PC-3 (cell line): ENCODE data around the gene CCDC171. TPM values are rescaled to one million over a fixed set of nuclear protein-coding genes. Genes with fewer than 3 reads are reported as not detected.

Experiments used
- ATAC-seq: fragments of 200-7000 bp; cut with Tn5 transposase; 2 replicates; pipeline ENCODE4 v1.9.1; 2020; ENCODE audit warnings: mild to moderate bottlenecking, moderate library complexity
- BruUV-seq: library from RNA; stranded (reverse); fragments of 400-500 nt; replicated peaks from 2 replicates; lab custom pipeline; 2021; lab: Mats Ljungman, UMichigan
- CTCF ChIA-PET: fragments of 300-600 bp; sonication (Branson Sonifier 250); formaldehyde crosslinking; loops from one replicate; lab custom pipeline; 2022; ENCODE audit warnings: antibody characterized with exemption; lab: Charles Lee
- POLR2A ChIA-PET: fragments of 300-600 bp; sonication (Branson Sonifier 250); formaldehyde crosslinking; loops from one replicate; lab custom pipeline; 2022; ENCODE audit warnings: antibody characterized with exemption; ENCODE audit not compliant: unreplicated experiment; lab: Charles Lee
- DNase-seq: peaks from one replicate; pipeline ENCODE4 v3.0.0-alpha.2; 2015
- H2AFZ ChIP-seq: fragments of 300-600 bp; sonication (generic); 2 replicates; pipeline ENCODE4 v1.6.0; 2016; ENCODE audit warnings: antibody characterized with exemption, low read length
- H3F3A ChIP-seq: fragments of 300-600 bp; sonication (generic); one replicate; pipeline ENCODE4 v1.6.0; 2017; ENCODE audit warnings: antibody characterized with exemption, low read length, control low read depth, mild to moderate bottlenecking; ENCODE audit not compliant: unreplicated experiment
- H3K27ac ChIP-seq: fragments of 300-600 bp; sonication (generic); 2 replicates; pipeline ENCODE4 v1.5.1; 2016; ENCODE audit warnings: mild to moderate bottlenecking, low read length
- H3K27me3 ChIP-seq: fragments of 300-600 bp; sonication (generic); 2 replicates; pipeline ENCODE4 v1.6.1; 2016; ENCODE audit warnings: low read length, mixed read lengths
- H3K36me3 ChIP-seq: fragments of 300-600 bp; sonication (generic); 2 replicates; pipeline ENCODE4 v1.6.1; 2016; ENCODE audit warnings: low read depth, mixed run types, low read length, mixed read lengths
- H3K4me1 ChIP-seq: fragments of 300-600 bp; sonication (generic); 2 replicates; pipeline ENCODE4 v1.5.1; 2016; ENCODE audit warnings: low read length; ENCODE audit not compliant: insufficient read depth
- H3K4me2 ChIP-seq: fragments of 300-600 bp; sonication (generic); 2 replicates; pipeline ENCODE4 v1.6.0; 2016; ENCODE audit warnings: low read length
- H3K4me3 ChIP-seq: fragments of 300-600 bp; sonication (generic); 2 replicates; pipeline ENCODE4 v1.5.1; 2016; ENCODE audit warnings: mild to moderate bottlenecking, low read length, mixed read lengths
- H3K79me2 ChIP-seq: fragments of 300-600 bp; sonication (generic); 2 replicates; pipeline ENCODE4 v1.6.1; 2017; ENCODE audit warnings: low read length, mixed read lengths
- H3K9ac ChIP-seq: fragments of 300-600 bp; sonication (generic); 2 replicates; pipeline ENCODE4 v1.6.0; 2016; ENCODE audit warnings: mild to moderate bottlenecking, low read length
- H3K9me2 ChIP-seq: fragments of 300-600 bp; sonication (generic); replicated peaks from 2 replicates; pipeline ENCODE4 v1.6.1; 2016; ENCODE audit warnings: mixed run types, low read length, mixed read lengths
- H3K9me3 ChIP-seq: fragments of 300-600 bp; sonication (generic); 2 replicates; pipeline ENCODE4 v1.6.1; 2016; ENCODE audit warnings: low read length, mixed read lengths
- H4K20me1 ChIP-seq: fragments of 300-600 bp; sonication (generic); 2 replicates; pipeline ENCODE4 v1.6.1; 2016; ENCODE audit warnings: low read length, mixed read lengths
- CTCF ChIP-seq: fragments of 300-600 bp; sonication (generic); conservative IDR thresholded peaks from 2 replicates; pipeline ENCODE4 v1.5.1; 2017; ENCODE audit warnings: antibody characterized with exemption, low read depth, mild to moderate bottlenecking, low read length
- EZH2 ChIP-seq: fragments of 300-600 bp; sonication (generic); IDR thresholded peaks from one replicate; pipeline ENCODE4 v1.6.1; 2017; ENCODE audit warnings: antibody characterized with exemption, mild to moderate bottlenecking, low read length; ENCODE audit not compliant: unreplicated experiment
- EZH2phosphoT487 ChIP-seq: fragments of 300-600 bp; sonication (generic); IDR thresholded peaks from 2 replicates; pipeline ENCODE4 v1.6.1; 2018; ENCODE audit warnings: mild to moderate bottlenecking, antibody characterized with exemption, low read length, borderline replicate concordance
- intact Hi-C: fragments of 100-400 bp; cut with micrococcal nuclease; formaldehyde crosslinking; loops from 2 replicates; pipeline ENCODE4 v1.9.0; 2023
- total RNA-seq: library from RNA; depleted of rRNA; stranded (reverse); fragments of >200 nt; gene quantifications from 2 replicates; pipeline ENCODE4 v1.2.3, GENCODE V29; 2014

CCDC171 gene
- total RNA-seq, 1 experiment from 2014 or later, result 2.7 TPM

GRCh38 chr9:15542624-15543023, 10.2 kb upstream of the CCDC171 start:
- TF ChIP-seq EZH2 (no peak), EZH2phosphoT487 (no peak), CTCF (no peak)
- no TSS peak for BruUV-seq
- Histone ChIP-seq H3K79me2 (no peaks in the 10 kb centered on the region), H3K9me3 (no peaks in the 10 kb centered on the region), H3K9me2 (no peaks in the 10 kb centered on the region), H2AFZ (no peak overlapping the region), H3K4me1 (peaks cover 13% of the 10 kb centered on the region), H3K27ac (peak overlapping the region; percentile 64; the same call in 1 of the 2 replicates), H3F3A (no peaks in the 10 kb centered on the region), H3K4me2 (peak overlapping the region; percentile 56), H4K20me1 (no peaks in the 10 kb centered on the region), H3K9ac (no peak overlapping the region), H3K4me3 (no peak overlapping the region), H3K36me3 (no peaks in the 10 kb centered on the region), H3K27me3 (no peaks in the 10 kb centered on the region)
- ATAC-seq (no peak), DNase-seq (no peak)
- intact Hi-C loops, result loop anchor here (2.0 kb wide), 1 partner anchor 32 kb away; the partner anchor contains the start of gene PSIP1
- ChIA-PET CTCF (no interaction called here), POLR2A (interaction anchor here (0.9 kb wide), 1 partner anchor 10 kb away, joined by 7 read pairs; the partner anchor contains the start of gene CCDC171)

GRCh38 chr9:15543047-15543813, 9.6 kb upstream of the CCDC171 start:
- no peaks in the 10 kb centered on the region for H3K36me3 ChIP-seq
- peak overlapping the region; percentile 64 for H3K27ac ChIP-seq
- H3K9me3 ChIP-seq, result no peaks in the 10 kb centered on the region
- peak overlapping the region; percentile 83 for H3K4me2 ChIP-seq
- H3K9ac ChIP-seq, result no peak overlapping the region
- H3K4me1 ChIP-seq, result peaks cover 13% of the 10 kb centered on the region
- TF ChIP-seq EZH2, result no peak
- no peak for TF ChIP-seq EZH2phosphoT487
- TF ChIP-seq CTCF, result no peak
- H3K9me2 ChIP-seq, result no peaks in the 10 kb centered on the region
- ChIA-PET CTCF (interaction anchor here (1.0 to 1.1 kb wide), 2 partner anchors 10 to 31 kb away, joined by 3 to 5 read pairs; partner anchors contain the start of gene CCDC171), POLR2A (interaction anchor here (0.5 to 0.9 kb wide), 3 partner anchors 9 to 32 kb away, joined by 3 to 16 read pairs (median 7); partner anchors contain the start of gene CCDC171)
- H3K79me2 ChIP-seq, result no peaks in the 10 kb centered on the region
- peak; percentile 82 for DNase-seq
- H4K20me1 ChIP-seq, result no peaks in the 10 kb centered on the region
- no TSS peak for BruUV-seq
- H3F3A ChIP-seq, result no peaks in the 10 kb centered on the region
- peak overlapping the region; percentile 53; the same call in 1 of the 2 replicates for H3K4me3 ChIP-seq
- peak overlapping the region; percentile 39 for H2AFZ ChIP-seq
- H3K27me3 ChIP-seq, result no peaks in the 10 kb centered on the region
- intact Hi-C loops, result loop anchor here (2.0 kb wide), 1 partner anchor 32 kb away; the partner anchor contains the start of gene PSIP1
- ATAC-seq, result peak; percentile 97
